NOMO-1 treated with dmso at 0.1 percent for 144 hours (cell line): ENCODE data around the gene STK32B.

Source experiments
- DNase-seq: peaks from one replicate; lab custom pipeline; 2025; ENCODE audit not compliant: unreplicated experiment; lab: John Stamatoyannopoulos, UW

Gene STK32B

GRCh38 chr4:5503336-5503936, 452.2 kb downstream of the STK32B start:
- DNase-seq: no peak

- DNase-seq: no peak
Measured at GRCh38 chr4:5504486-5504885, 453.2 kb downstream of the STK32B start.

- no peak for DNase-seq
Measured at GRCh38 chr4:5510504-5510903, 459.2 kb downstream of the STK32B start.

GRCh38 chr4:5511791-5512190, 460.5 kb downstream of the STK32B start:
- DNase-seq: no peak

- DNase-seq: no peak
Measured at GRCh38 chr4:5515646-5516045, 464.4 kb downstream of the STK32B start.

- DNase-seq: no peak
Measured at GRCh38 chr4:5517372-5517771, 466.1 kb downstream of the STK32B start.

- no peak for DNase-seq
Measured at GRCh38 chr4:5524446-5525299, 473.4 kb downstream of the STK32B start.

- no peak for DNase-seq
Measured at GRCh38 chr4:5526080-5526846, 475.0 kb downstream of the STK32B start.

- no peak for DNase-seq
Measured at GRCh38 chr4:5527211-5527610, 475.9 kb downstream of the STK32B start.

GRCh38 chr4:5528031-5528436, 476.8 kb downstream of the STK32B start:
- no peak for DNase-seq

- no peak for DNase-seq
Measured at GRCh38 chr4:5532100-5532499, 480.8 kb downstream of the STK32B start.

GRCh38 chr4:5539584-5539983, 488.3 kb downstream of the STK32B start:
- no peak for DNase-seq

- DNase-seq: no peak
Measured at GRCh38 chr4:5541169-5541568, 489.9 kb downstream of the STK32B start.

GRCh38 chr4:5543681-5544080, 492.4 kb downstream of the STK32B start:
- no peak for DNase-seq

GRCh38 chr4:5544762-5545161, 493.5 kb downstream of the STK32B start:
- DNase-seq: no peak

GRCh38 chr4:5545271-5545670, 494.0 kb downstream of the STK32B start:
- no peak for DNase-seq

GRCh38 chr4:5547651-5548249, 496.5 kb downstream of the STK32B start:
- DNase-seq: no peak
